SJCRH30 (cell line): Measurements from ENCODE around the gene DRC7. TPM values are rescaled to one million over a fixed set of nuclear protein-coding genes. Genes with fewer than 3 reads are reported as not detected.

Experiments
- DNase-seq, 2 experiments: peaks; one replicate each; pipeline ENCODE4 v3.0.0-alpha.2; 2015 to 2020
- H3K27ac ChIP-seq: fragments of 250-450 bp; sonication (Bioruptor Pico); 2 replicates; pipeline ENCODE4 v1.5.1; 2020; ENCODE audit warnings: mild to moderate bottlenecking, moderate library complexity
- H3K27me3 ChIP-seq: fragments of 250-450 bp; sonication (Bioruptor Pico); 2 replicates; pipeline ENCODE4 v1.5.1; 2020; ENCODE audit warnings: mild to moderate bottlenecking, moderate library complexity
- H3K36me3 ChIP-seq: fragments of 250-450 bp; sonication (Bioruptor Pico); 2 replicates; pipeline ENCODE4 v1.5.1; 2020; ENCODE audit warnings: mild to moderate bottlenecking, moderate library complexity
- H3K4me1 ChIP-seq: fragments of 250-450 bp; sonication (Bioruptor Pico); 2 replicates; pipeline ENCODE4 v1.5.1; 2020; ENCODE audit warnings: mild to moderate bottlenecking, moderate library complexity
- H3K4me3 ChIP-seq: fragments of 250-450 bp; sonication (Bioruptor Pico); 2 replicates; pipeline ENCODE4 v1.5.1; 2020; ENCODE audit warnings: mild to moderate bottlenecking, moderate library complexity
- H3K9me3 ChIP-seq: fragments of 250-450 bp; sonication (Bioruptor Pico); replicated peaks from 2 replicates; pipeline ENCODE4 v1.5.1; 2020; ENCODE audit warnings: mild to moderate bottlenecking, moderate library complexity
- total RNA-seq: library from RNA; depleted of rRNA; stranded (reverse); fragments of >200 nt; shearing (Covaris generic); gene quantifications from 2 replicates; pipeline ENCODE4 v1.2.3, GENCODE V29; 2014; rRNA removed

The DRC7 gene
- not detected in 2 replicates for total RNA-seq

DNA sequence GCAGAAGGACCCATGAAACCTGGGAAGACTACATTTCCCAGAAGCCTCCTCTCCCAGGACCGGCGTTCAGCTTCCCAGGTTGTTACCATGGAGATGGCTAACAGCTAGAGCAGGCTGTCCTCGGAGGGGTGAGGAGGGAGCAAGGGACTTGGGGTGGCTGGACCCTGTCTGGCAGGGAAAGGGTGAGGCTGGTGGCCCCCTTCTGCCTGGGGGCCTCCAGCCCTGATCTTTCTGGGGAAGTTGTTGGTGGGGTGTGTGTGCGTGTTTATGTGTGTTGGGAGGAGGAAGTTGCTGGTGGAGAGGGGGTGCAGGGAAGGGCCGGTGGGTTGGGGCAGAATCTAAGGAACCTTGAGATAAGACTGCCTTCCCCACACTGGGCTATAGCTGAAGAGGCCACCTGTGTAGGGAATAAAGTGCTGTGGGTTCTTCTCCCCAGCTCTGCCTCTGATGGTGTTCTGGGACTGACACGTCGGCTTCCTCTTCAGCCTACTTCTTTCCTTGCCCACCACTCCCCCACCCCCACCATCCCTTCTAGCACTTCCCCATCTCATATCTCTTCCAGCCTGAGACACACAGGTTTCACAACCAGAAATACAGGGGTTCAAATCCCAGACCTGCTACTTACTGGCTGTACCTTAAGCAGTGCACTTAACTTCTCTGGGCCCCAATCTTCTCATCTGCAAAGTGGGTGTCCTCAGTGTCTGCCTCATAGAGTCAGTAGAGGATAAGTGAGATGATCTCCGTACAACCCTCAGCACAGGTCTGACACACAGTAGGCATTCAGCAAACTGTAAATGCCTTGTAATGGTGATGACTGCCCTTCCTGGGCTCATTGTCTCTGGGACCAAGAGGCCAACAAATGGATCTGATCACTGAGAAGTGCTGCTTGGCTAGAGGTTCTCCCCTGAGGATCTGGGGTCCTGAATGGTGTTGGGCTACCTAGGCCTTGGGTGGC, at the start of gene DRC7:
Gene DRC7 (plus strand): TSS at position 82 of the 955 bp plus-strand sequence. CDS start 3,144 bp downstream, outside the sequence.
- no peaks in the 10 kb centered on the region for H3K4me1 ChIP-seq
- H3K27ac ChIP-seq: no peak within 1 kb of the TSS
- no peaks in the 10 kb centered on the region for H3K9me3 ChIP-seq
- H3K27me3 ChIP-seq: peaks cover 55% of the 10 kb centered on the region
- no peak within 1 kb of the TSS for H3K4me3 ChIP-seq
- DNase-seq: peak; percentile 32 to 56
- no peaks in the 10 kb centered on the region for H3K36me3 ChIP-seq

GRCh38 chr16:57645169-57645568, 49.4 kb upstream of the DRC7 start:
- no peak for DNase-seq
- no peaks in the 10 kb centered on the region for H3K36me3 ChIP-seq
- H3K4me3 ChIP-seq: no peak overlapping the region
- no peaks in the 10 kb centered on the region for H3K9me3 ChIP-seq
- H3K27ac ChIP-seq: no peak overlapping the region
- H3K27me3 ChIP-seq: peaks cover 11% of the 10 kb centered on the region
- H3K4me1 ChIP-seq: no peaks in the 10 kb centered on the region

- Histone ChIP-seq H3K4me1 (no peaks in the 10 kb centered on the region), H3K36me3 (no peaks in the 10 kb centered on the region), H3K4me3 (no peak overlapping the region), H3K27ac (no peak overlapping the region), H3K9me3 (no peaks in the 10 kb centered on the region), H3K27me3 (peaks cover 4% of the 10 kb centered on the region; the same call in 1 of the 2 replicates)
- no peak for DNase-seq
Observed at GRCh38 chr16:57645691-57646387, 48.8 kb upstream of the DRC7 start.

GRCh38 chr16:57646388-57647039, 48.1 kb upstream of the DRC7 start:
- no peak overlapping the region for H3K4me3 ChIP-seq
- no peaks in the 10 kb centered on the region for H3K36me3 ChIP-seq
- H3K4me1 ChIP-seq: no peaks in the 10 kb centered on the region
- H3K9me3 ChIP-seq: no peaks in the 10 kb centered on the region
- no peak overlapping the region for H3K27ac ChIP-seq
- no peaks in the 10 kb centered on the region for H3K27me3 ChIP-seq
- DNase-seq: no peak

- Histone ChIP-seq H3K36me3 (no peaks in the 10 kb centered on the region), H3K27ac (no peak overlapping the region), H3K4me1 (no peaks in the 10 kb centered on the region), H3K9me3 (no peaks in the 10 kb centered on the region), H3K4me3 (no peak overlapping the region), H3K27me3 (no peaks in the 10 kb centered on the region)
- no peak for DNase-seq
Observed at GRCh38 chr16:57647136-57647875, 47.3 kb upstream of the DRC7 start.

GRCh38 chr16:57648125-57648524, 46.5 kb upstream of the DRC7 start:
- Histone ChIP-seq H3K4me1 (no peaks in the 10 kb centered on the region), H3K27ac (no peak overlapping the region), H3K36me3 (no peaks in the 10 kb centered on the region), H3K4me3 (no peak overlapping the region), H3K27me3 (0 out of 2 replicates have a peak, but pooled peaks cover 3% of the 10 kb centered on the region), H3K9me3 (no peaks in the 10 kb centered on the region)
- no peak for DNase-seq

DNA sequence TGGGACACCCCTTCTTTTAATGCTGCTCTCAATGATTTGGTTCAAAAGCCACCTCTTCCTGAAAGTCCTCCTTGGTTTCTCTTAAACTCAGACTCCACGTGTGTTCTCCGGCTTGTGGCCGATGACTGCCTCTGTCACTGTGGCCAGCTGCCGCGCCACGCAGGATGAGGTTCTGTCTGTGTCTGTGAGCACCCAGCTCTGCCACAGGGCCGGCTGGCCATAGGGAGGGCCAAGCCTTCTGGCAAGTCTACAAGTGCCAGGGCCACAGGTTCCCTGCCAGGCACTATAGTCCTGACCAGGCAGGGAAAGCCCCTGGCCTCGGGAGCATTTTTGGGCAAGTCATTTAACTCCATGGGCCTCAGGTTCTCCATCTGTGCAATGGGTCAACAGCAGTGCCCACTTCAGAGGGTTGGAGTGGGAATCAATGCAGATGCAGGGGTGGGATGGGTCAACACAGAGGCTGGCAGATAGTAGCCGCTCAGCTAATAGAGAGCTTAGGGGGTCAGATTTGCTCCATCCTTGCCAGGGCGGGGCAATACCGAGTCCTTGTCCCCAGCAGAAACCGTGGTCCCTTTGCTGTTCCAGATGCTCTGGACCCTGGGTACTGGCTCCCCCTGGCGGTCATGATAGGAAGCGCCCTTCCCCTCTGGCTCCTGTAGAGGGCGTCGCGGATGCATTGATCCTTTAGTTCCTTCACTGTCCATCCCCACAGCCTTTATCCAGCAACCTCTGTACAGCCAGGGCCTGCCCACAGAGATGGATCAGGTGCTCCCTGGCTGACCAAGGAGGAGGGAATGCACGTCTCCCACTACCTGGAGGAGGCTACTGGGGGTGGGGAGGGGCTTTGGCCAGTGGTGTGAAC, 45.8 kb upstream of the DRC7 start:
- Histone ChIP-seq H3K36me3 (no peaks in the 10 kb centered on the region), H3K9me3 (no peaks in the 10 kb centered on the region), H3K27me3 (peaks cover 10% of the 10 kb centered on the region; the same call in 1 of the 2 replicates), H3K4me1 (no peaks in the 10 kb centered on the region), H3K4me3 (no peak overlapping the region), H3K27ac (no peak overlapping the region)
- DNase-seq: peak; percentile 78 to 92

- no peaks in the 10 kb centered on the region for H3K4me1 ChIP-seq
- H3K9me3 ChIP-seq: no peaks in the 10 kb centered on the region
- DNase-seq: no peak
- no peak overlapping the region for H3K4me3 ChIP-seq
- H3K36me3 ChIP-seq: no peaks in the 10 kb centered on the region
- peaks cover 14% of the 10 kb centered on the region for H3K27me3 ChIP-seq
- H3K27ac ChIP-seq: no peak overlapping the region
Observed at GRCh38 chr16:57649443-57649751, 45.2 kb upstream of the DRC7 start.

GRCh38 chr16:57649846-57650245, 44.8 kb upstream of the DRC7 start:
- Histone ChIP-seq H3K9me3 (no peaks in the 10 kb centered on the region), H3K27ac (no peak overlapping the region), H3K36me3 (no peaks in the 10 kb centered on the region), H3K4me1 (no peaks in the 10 kb centered on the region), H3K4me3 (no peak overlapping the region), H3K27me3 (peaks cover 18% of the 10 kb centered on the region)
- no peak for DNase-seq

DNA sequence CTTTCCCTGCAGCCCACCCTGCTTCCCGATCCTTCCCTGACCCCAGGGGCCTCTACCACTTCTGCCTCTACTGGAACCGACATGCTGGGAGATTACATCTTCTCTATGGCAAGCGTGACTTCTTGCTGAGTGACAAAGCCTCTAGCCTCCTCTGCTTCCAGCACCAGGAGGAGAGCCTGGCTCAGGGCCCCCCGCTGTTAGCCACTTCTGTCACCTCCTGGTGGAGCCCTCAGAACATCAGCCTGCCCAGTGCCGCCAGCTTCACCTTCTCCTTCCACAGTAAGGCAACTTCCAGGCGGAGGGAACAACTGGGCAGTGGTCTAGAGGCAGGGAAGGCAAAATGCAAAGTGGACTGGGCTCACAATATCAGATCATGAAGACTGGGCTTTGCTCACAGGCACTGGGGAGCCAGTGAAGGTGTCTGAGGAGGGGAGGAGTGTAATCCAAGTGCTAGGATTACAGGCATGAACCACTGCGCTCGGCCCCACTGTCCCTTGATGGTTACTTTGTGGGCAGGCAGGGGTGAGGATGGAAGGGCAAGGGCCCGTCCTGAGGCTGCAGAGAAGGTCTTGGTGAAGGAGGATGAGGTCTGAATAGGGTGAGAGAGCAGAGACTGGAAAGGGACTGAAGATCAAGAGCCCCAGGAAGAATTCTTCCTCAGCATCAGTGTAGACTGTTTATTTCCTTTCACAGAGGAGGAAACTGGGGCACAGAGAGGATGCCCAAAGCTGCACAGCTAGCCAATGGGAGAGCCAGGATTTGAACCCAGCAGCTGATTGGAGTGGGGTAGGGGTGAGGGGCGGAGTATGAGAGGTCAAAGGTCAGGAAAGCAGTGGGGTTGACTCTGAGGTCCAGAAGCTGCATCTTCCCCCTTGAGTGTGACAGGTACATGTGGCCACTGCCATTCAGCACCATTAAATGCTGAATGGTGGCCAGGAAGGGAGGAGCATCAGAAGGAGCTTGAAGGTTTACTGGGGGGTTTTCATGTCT, 43.0 kb upstream of the DRC7 start:
- H3K27ac ChIP-seq: no peak overlapping the region
- peaks cover 34% of the 10 kb centered on the region for H3K27me3 ChIP-seq
- no peaks in the 10 kb centered on the region for H3K36me3 ChIP-seq
- no peaks in the 10 kb centered on the region for H3K9me3 ChIP-seq
- H3K4me1 ChIP-seq: no peaks in the 10 kb centered on the region
- H3K4me3 ChIP-seq: no peak overlapping the region
- DNase-seq: no peak

- Histone ChIP-seq H3K27ac (no peak overlapping the region), H3K4me3 (no peak overlapping the region), H3K36me3 (no peaks in the 10 kb centered on the region), H3K27me3 (peaks cover 37% of the 10 kb centered on the region), H3K9me3 (no peaks in the 10 kb centered on the region), H3K4me1 (no peaks in the 10 kb centered on the region)
- no peak for DNase-seq
Observed at GRCh38 chr16:57652695-57653471, 41.7 kb upstream of the DRC7 start.

- Histone ChIP-seq H3K4me3 (no peak overlapping the region), H3K4me1 (no peaks in the 10 kb centered on the region), H3K27ac (no peak overlapping the region), H3K27me3 (peaks cover 37% of the 10 kb centered on the region), H3K36me3 (no peaks in the 10 kb centered on the region), H3K9me3 (no peaks in the 10 kb centered on the region)
- peak; percentile 34 to 39 for DNase-seq
Observed at GRCh38 chr16:57653936-57654335, 40.7 kb upstream of the DRC7 start.
